Femur (tissue), 1 donor: ENCODE data around the gene DCHS1.
A peak's percentile ranks its signal among the peaks of the same experiment; 100 is the strongest.

Experiments used
- DNase-seq: peaks from one replicate; pipeline ENCODE4 v3.0.0-alpha.2; 2017

The DCHS1 gene

DNA sequence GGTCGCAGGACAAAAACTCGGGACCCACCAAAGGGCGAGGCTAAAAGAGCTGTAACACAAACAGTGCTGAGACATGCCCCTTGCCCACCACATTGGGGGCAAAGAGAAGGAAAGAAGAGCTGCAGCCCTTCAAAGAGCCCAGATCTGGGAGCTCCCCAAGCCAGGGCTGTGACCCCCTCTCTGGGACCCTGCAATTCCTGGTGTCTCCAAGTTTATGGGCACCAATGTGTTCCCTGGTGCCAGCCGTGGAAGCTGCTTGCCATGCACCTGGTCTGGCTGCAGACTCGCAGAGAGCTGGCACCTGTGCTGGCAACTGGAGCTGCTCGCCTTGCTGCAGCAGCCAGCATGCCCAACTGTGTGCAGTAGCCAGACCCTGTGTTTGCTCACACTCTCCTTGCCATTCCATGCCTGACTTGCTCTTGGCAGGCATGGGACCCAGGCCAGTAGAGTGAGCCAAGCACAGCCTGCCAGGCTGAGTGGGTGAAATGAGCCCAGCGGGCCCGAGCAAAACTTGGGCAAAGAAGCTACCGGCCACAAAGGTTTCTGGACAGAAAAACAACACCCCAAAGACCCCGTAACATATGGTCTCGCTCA is 68.2 kb downstream of the DCHS1 start:
- DNase-seq = no peak

DNA sequence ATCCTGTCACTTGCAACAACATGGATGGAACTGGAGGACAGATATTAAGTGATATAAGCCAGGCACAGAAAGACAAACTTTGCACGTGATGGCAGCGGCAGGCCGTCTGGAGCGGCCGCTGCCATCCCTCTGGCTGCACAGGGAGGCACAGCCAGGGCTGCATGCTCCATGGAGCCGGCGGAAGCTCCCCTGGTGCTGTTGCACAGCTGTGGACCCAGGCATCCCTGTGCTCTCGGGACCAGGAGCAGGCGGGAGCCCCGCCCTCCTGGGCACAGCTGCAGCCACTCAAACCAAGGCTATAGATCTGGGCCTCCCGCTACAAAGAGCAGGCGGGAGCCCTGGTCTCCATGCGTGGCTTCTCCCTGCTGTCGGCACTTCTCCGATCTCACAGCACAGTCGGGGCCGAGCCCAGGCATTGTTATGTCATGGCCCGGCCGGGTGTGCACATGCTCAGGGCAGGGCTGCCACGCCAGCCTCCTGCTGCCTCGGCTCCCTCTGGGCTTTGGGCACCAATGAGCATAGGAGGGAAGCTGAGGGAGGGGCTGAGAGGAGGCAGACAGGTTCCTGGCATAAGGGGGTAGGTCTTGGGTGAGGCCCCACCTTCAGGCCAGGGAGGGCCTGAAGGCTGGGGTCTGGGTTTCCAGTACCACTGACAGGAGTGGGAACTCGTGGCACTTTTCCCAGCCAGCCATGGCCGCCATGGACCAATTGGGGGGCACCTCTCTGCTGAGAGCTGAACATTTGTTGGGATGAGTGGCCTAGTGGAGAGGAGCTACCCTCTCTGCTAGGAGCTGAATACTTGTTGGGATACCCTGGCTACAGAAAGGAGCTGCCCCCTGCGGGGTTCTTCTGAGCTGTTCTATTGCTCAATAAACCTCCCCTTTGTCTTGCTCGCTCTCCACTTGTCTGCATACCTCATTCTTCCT is 68.9 kb downstream of the DCHS1 start:
- no peak for DNase-seq

DNA sequence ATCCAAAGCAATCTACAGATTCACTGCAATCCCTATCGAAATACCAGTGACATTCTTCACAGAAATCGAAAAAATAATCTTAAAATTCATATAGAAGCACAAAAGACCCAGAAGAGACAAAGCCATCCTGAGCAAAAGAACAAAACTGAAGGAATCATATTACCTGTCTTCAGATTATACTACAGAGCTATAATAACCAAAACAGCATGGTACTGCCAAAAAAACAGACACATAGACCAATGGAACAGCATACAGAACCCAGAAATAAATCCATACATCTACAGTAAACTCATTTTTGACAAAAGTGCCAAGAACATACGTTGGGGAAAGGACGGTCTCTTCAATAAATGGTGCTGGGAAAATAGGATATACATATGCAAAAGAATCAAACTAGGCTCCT is 71.1 kb downstream of the DCHS1 start:
- DNase-seq = no peak

DNA sequence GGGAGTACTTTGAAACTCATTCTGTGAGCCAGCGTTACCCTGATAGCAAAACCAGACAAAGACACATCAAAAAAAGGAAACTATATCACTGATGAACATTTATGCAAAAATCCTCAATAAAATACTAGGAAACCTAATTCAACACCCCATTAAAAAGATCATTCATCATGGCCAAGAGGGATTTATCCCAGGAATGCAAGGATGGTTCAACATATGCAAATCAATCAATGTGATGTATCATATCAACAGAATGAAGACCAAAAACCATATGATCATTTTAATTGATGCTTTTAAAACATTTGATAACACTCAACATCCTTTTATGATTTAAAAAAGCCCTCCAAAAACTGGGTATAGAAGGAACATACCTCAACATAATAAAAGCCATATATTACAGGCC is 72.0 kb downstream of the DCHS1 start:
- DNase-seq = no peak

DNA sequence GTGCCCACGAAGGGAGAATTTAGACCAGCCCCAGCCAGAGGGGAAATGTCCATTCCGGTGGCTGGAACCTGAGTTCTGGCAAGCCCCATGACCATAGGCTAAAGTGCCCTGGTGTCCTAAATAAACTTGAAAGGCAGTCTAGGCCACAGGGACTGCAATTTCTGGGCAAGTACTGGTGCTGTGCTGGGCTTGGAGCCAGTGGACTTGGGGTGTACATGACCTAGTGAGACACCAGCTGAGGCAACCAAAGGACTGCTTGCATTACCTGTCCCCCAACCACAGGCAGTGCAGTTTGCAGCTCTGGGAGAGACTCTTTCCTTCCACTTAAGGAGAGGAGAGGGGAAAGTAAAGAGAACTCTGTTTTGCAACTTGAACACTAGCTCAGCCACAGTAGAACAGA is 75.9 kb downstream of the DCHS1 start:
- DNase-seq = no peak

DNA sequence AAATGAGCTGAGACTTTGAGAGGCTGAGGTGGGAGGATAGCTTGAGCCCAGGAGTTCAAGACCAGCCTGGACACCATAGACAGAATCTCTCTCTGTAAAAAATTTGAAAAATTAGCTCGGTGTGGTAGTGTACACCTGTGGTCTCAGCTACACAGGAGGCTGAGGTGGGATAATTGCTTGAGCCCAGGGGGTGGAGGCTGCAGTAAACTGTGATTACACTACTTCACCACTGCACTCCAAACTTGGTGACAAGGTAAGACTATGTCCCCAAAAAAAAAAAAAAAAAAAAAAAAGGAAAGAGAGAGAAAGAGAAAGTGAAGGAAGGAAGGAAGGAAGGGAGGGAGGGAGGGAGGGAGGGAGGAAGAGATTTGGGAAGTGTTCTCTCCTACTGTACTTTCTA is 77.5 kb downstream of the DCHS1 start:
- DNase-seq = no peak

DNA sequence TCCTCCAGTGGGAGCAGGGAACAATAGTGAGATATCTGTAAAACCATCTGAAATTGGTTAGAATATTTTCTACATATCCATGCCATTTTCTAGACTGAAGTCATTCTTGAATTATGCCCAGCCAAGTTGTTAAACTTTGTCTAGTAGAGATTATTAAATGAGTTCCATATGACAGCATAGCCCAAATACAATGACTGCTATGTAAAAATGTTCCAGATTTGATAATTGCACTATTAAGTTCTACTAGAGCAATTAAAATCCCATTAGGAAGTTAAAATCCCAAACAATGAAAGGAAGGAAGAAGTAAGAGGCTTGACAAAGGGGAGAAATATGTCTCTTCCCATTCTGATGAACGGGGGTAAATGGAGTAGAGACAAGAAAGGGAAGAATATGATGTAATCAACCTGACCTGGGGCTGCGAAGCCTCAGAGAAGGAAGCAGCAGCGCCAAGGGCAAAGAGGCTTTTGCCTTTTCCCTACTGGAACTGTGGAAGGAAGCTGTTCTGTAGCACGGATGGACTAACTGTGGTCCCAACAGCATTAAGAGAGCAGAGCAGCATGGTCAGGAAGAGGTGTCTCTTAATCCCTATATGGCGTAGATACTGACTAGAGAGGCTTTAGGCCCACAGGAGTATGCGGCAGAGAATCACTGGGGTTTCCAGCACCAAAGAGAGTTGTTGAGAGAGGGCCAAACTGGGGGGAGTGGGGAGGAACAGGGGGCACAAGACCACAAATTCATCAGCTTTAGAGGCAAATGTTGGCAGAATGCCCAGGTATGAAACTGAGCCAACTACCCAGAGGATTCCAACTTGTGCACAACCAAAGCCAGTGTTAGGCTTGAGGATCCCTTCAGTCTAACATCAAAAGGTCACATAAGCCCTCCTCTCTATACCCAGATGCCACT is 78.9 kb downstream of the DCHS1 start:
- DNase-seq = peak; percentile 79

DNA sequence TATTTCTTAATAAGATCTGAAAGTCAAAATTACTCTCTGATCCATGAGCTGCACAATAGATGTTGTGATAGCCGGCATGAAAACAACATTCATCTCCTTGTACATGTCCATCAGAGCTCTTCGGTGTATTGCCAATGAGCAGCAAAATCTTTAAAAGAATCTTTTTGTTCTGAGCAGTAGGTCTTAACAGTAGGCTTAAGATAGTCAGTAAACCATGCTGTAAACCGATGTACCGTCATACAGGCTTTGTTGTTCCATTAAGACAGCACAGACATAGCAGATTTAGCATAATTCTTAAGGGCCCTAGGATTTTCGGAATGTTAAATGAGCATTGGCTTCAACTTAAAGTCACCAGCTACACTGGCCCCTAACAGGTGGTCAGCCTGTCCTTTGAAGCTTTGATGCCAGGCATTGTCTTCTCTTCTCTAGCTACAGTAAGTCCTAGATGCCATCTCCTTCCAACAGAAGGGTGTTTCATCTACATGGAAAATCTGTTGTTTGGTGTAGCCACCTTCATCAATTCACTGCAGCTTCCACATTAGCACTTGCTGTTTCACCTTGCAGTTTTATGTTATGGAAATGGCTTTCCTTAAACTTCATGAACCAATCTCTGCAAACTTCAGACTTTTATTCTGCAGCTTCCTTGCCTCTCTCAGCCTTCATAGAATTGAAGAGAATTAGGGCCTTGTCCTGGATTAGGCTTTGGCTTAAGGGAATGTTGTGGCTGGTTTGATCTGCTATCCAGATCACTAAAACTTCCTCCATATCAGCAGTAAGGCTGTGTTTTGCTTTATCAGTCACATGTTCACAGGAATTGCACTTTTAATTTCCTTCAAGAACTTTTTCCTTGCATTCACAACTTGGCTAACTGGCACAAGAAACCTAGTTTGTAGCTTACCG is 80.5 kb downstream of the DCHS1 start:
- no peak for DNase-seq

DNA sequence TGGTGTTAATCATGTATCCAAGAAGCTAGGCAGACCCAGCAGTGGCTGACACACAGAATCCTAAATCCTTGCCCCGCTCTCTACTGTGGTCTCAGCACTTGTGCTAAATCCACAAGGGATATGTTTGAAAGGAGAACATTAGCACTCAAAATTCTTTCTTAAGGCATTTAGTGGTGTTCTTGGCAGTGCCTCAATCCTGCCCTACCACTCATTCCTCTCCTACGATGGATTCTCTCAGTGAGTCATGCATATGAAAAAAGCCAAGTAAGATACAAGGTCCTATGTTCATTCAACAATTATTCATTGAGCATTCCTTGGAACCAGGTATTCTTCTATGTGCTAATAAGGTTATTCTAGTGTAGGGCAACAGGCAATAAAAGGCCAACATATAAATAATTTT is 83.4 kb downstream of the DCHS1 start:
- DNase-seq = no peak

DNA sequence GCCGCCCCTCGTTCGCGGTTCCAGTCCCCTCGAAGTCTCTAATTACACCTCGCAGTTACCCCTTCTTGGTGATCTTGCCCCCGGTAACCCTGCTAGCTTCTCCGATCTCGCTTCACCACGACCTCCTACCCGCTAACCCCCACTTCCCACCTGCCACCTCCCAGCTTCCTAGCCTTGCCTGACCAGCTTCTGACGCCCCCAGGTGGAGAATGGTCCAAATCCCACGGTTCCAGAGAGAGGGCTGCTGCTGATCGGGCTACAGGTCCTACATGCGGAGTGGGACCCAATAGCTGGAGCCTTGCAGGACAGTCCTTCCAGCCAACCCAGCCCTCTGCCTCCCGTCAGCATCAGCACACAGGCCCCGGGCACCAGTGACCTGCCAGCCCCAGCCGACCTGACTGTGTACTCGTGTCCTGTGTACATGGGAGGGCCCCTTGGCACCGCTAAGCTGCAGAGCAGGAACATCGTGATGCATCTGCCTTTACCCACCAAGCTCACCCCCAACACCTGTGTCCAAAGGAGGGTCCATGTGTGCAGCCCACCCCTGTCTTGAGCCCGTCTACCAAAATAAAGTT is 84.1 kb downstream of the DCHS1 start:
- DNase-seq = no peak
